ENCODE measurements around the gene SMARCD2. TPM values are rescaled to one million over a fixed set of nuclear protein-coding genes. Genes with fewer than 3 reads are reported as not detected.

The SMARCD2 gene
- total RNA-seq, 2 donors from 2014 or later, result 68.8 to 82.1 TPM

GRCh38 chr17:63786117-63786516 is 56.4 kb downstream of the SMARCD2 start:
- peaks cover 3% of the 10 kb centered on the region for H3K4me1 Mint-ChIP-seq
- H3K36me3 Mint-ChIP-seq (ENCODE audit: low read depth), result peaks cover 48% of the 10 kb centered on the region

GRCh38 chr17:63785556-63785955 is 56.9 kb downstream of the SMARCD2 start:
- H3K36me3 ChIP-seq (ENCODE audit: control insufficient read depth, insufficient read depth, low read length), result peaks cover 91% of the 10 kb centered on the region
- H3K27me3 Mint-ChIP-seq (ENCODE audit: insufficient read depth), result no peaks in the 10 kb centered on the region

More at GRCh38 chr17:63786117-63786516, 56.4 kb downstream of the SMARCD2 start:
- no peak overlapping the region for H3K9ac ChIP-seq (ENCODE audit: extremely low read depth, low read length, poor library complexity, severe bottlenecking)
- no peak overlapping the region for H3K4me3 ChIP-seq (ENCODE audit: low read length)
- H3K27ac ChIP-seq (ENCODE audit: low read depth, low read length), result no peak overlapping the region
- no peak overlapping the region for H3K27ac Mint-ChIP-seq
- no peaks in the 10 kb centered on the region for H3K27me3 Mint-ChIP-seq (ENCODE audit: insufficient read depth)
- no peaks in the 10 kb centered on the region for H3K4me1 ChIP-seq (ENCODE audit: control insufficient read depth, insufficient read depth, low read length)
- H3K36me3 ChIP-seq (ENCODE audit: control insufficient read depth, insufficient read depth, low read length), result peaks cover 91% of the 10 kb centered on the region
- no peaks in the 10 kb centered on the region for H3K27me3 ChIP-seq (ENCODE audit: control insufficient read depth, insufficient read depth, low read length, poor library complexity, severe bottlenecking)
- DNase-seq, result no peak
- no peaks in the 10 kb centered on the region for H3K9me3 Mint-ChIP-seq
- no peak overlapping the region for H3K4me3 Mint-ChIP-seq
- TF ChIP-seq CTCF (conservative IDR thresholded peaks at IDR 0.05), result no peak
- no peaks in the 10 kb centered on the region for H3K9me3 ChIP-seq (ENCODE audit: control insufficient read depth, low read length)
- 100% methylated on average over 1 of the region's 1 CpG for WGBS, 2 experiments (ENCODE audit: insufficient coverage in 1 of 2, insufficient read length in 1 of 2)

GRCh38 chr17:63783522-63783921 is 59.0 kb downstream of the SMARCD2 start:
- H3K9me3 ChIP-seq (ENCODE audit: control insufficient read depth, low read length), result no peaks in the 10 kb centered on the region
- no peaks in the 10 kb centered on the region for H3K27me3 Mint-ChIP-seq (ENCODE audit: insufficient read depth)
- no peak overlapping the region for H3K9ac ChIP-seq (ENCODE audit: extremely low read depth, low read length, poor library complexity, severe bottlenecking)
- H3K4me3 ChIP-seq (ENCODE audit: low read length), result no peak overlapping the region
- H3K9me3 Mint-ChIP-seq, result no peaks in the 10 kb centered on the region
- H3K4me1 Mint-ChIP-seq, result peaks cover 6% of the 10 kb centered on the region
- no peak overlapping the region for H3K27ac ChIP-seq (ENCODE audit: low read depth, low read length)
- 92% methylated on average over 5 of the region's 6 CpGs; no CpG with 5 or more reads in 1 of the 2 experiments for WGBS, 2 experiments (ENCODE audit: insufficient coverage in 1 of 2, insufficient read length in 1 of 2)
- H3K27ac Mint-ChIP-seq, result peak overlapping the region; percentile 56
- no peaks in the 10 kb centered on the region for H3K27me3 ChIP-seq (ENCODE audit: control insufficient read depth, insufficient read depth, low read length, poor library complexity, severe bottlenecking)
- H3K36me3 Mint-ChIP-seq (ENCODE audit: low read depth), result peaks cover 58% of the 10 kb centered on the region
- TF ChIP-seq CTCF (conservative IDR thresholded peaks at IDR 0.05), result no peak
- H3K4me1 ChIP-seq (ENCODE audit: control insufficient read depth, insufficient read depth, low read length), result no peaks in the 10 kb centered on the region
- H3K4me3 Mint-ChIP-seq, result no peak overlapping the region
- peaks cover 91% of the 10 kb centered on the region for H3K36me3 ChIP-seq (ENCODE audit: control insufficient read depth, insufficient read depth, low read length)
- DNase-seq, result no peak

More at GRCh38 chr17:63785556-63785955, 56.9 kb downstream of the SMARCD2 start:
- H3K9me3 Mint-ChIP-seq, result no peaks in the 10 kb centered on the region
- TF ChIP-seq CTCF (conservative IDR thresholded peaks at IDR 0.05), result no peak
- no peak overlapping the region for H3K4me3 ChIP-seq (ENCODE audit: low read length)
- H3K27ac ChIP-seq (ENCODE audit: low read depth, low read length), result no peak overlapping the region
- H3K9me3 ChIP-seq (ENCODE audit: control insufficient read depth, low read length), result no peaks in the 10 kb centered on the region
- H3K36me3 Mint-ChIP-seq (ENCODE audit: low read depth), result peaks cover 54% of the 10 kb centered on the region
- peaks cover 3% of the 10 kb centered on the region for H3K4me1 Mint-ChIP-seq
- H3K27me3 ChIP-seq (ENCODE audit: control insufficient read depth, insufficient read depth, low read length, poor library complexity, severe bottlenecking), result no peaks in the 10 kb centered on the region
- no peaks in the 10 kb centered on the region for H3K4me1 ChIP-seq (ENCODE audit: control insufficient read depth, insufficient read depth, low read length)
- no peak overlapping the region for H3K4me3 Mint-ChIP-seq
- no peak overlapping the region for H3K9ac ChIP-seq (ENCODE audit: extremely low read depth, low read length, poor library complexity, severe bottlenecking)
- peak overlapping the region; percentile 72 for H3K27ac Mint-ChIP-seq
- WGBS, 2 experiments (ENCODE audit: insufficient coverage in 1 of 2, insufficient read length in 1 of 2), result 100% methylated on average over 1 of the region's 1 CpG; no CpG with 5 or more reads in 1 of the 2 experiments
- DNase-seq, result no peak

Other genes with a start within 250 kb of the SMARCD2 start
- gene TACO1, start 241.8 kb downstream of the SMARCD2 start, total RNA-seq, result 10 to 100 TPM; 19.6 to 20.3 TPM
- gene MAP3K3, start 220.3 kb downstream of the SMARCD2 start, total RNA-seq, result 10 to 100 TPM; 19.9 to 23.3 TPM
- 100 to 1,000 TPM in 1 of 2 donors, 10 to 100 TPM in 1; 97.5 to 111 TPM for gene LIMD2, start 142.6 kb downstream of the SMARCD2 start, total RNA-seq
- gene STRADA, start 100.9 kb downstream of the SMARCD2 start, total RNA-seq, result 10 to 100 TPM; 49.7 to 73.1 TPM
- gene CCDC47, start 69.1 kb downstream of the SMARCD2 start, total RNA-seq, result 10 to 100 TPM; 57.3 to 65.7 TPM
- 100 to 1,000 TPM; 154 to 171 TPM for gene DDX42, start 68.5 kb downstream of the SMARCD2 start, total RNA-seq
- 100 to 1,000 TPM; 137 TPM for gene PSMC5, start 15.3 kb downstream of the SMARCD2 start, total RNA-seq
- gene FTSJ3, start 15.0 kb downstream of the SMARCD2 start, total RNA-seq, result 10 to 100 TPM; 58.5 to 72.3 TPM
- gene CSH2, start 31.0 kb upstream of the SMARCD2 start, total RNA-seq, result under 1 TPM in 1 of 2 donors, not detected in 1; 0.57 TPM
- gene GH2, start 39.3 kb upstream of the SMARCD2 start, total RNA-seq, result under 1 TPM; 0.42 to 0.49 TPM
- gene CSH1, start 53.9 kb upstream of the SMARCD2 start, total RNA-seq, result under 1 TPM in 1 of 2 donors, not detected in 1; 0.64 TPM
- gene CSHL1, start 68.6 kb upstream of the SMARCD2 start, total RNA-seq, result not detected
- not detected for gene GH1, start 76.2 kb upstream of the SMARCD2 start, total RNA-seq
- under 1 TPM; 0.35 to 0.44 TPM for gene CD79B, start 89.6 kb upstream of the SMARCD2 start, total RNA-seq
- gene SCN4A, start 130.2 kb upstream of the SMARCD2 start, total RNA-seq, result 1 to 10 TPM; 3.9 to 4.4 TPM
- 1 to 10 TPM; 3.3 to 6.1 TPM for gene PRR29, start 155.7 kb upstream of the SMARCD2 start, total RNA-seq
- under 1 TPM in 1 of 2 donors, not detected in 1; 0.75 TPM for gene ICAM2, start 177.9 kb upstream of the SMARCD2 start, total RNA-seq